H1 (cell line): ENCODE measurements around the gene PGBD5. TPM values are rescaled to one million over a fixed set of nuclear protein-coding genes. Genes with fewer than 3 reads are reported as not detected.

ENCODE experiments used
- CTCF ChIA-PET: fragments of 300-600 bp; sonication (Branson Sonifier 250); formaldehyde crosslinking; loops from one replicate; lab custom pipeline; 2021; ENCODE audit not compliant: partially characterized antibody; lab: Charles Lee
- POLR2A ChIA-PET: fragments of 300-600 bp; sonication (Branson Sonifier 250); formaldehyde crosslinking; loops from one replicate; lab custom pipeline; 2021; ENCODE audit warnings: inconsistent platforms; ENCODE audit not compliant: partially characterized antibody; lab: Charles Lee
- DNase-seq, 2 experiments: peaks; one replicate each; pipeline versions ENCODE4 v3.0.0 to v3.0.0-alpha.2; 2010 to 2022; ENCODE audit warnings: low spot score in 2 of 2, low read depth in 1 of 2, mixed read lengths in 1 of 2
- FAIRE-seq: peaks from 2 replicates; lab custom pipeline; 2011; peaks lifted over from hg19 to GRCh38; lab: Jason Lieb, UNC
- H2AFZ ChIP-seq: 2 replicates; pipeline ENCODE4 v1.8.1; 2012; ENCODE audit warnings: low read length, inconsistent platforms
- H2AK5ac ChIP-seq: 2 replicates; pipeline ENCODE4 v1.6.1; 2013; ENCODE audit warnings: low read depth, low read length
- H2BK120ac ChIP-seq: replicated peaks from 2 replicates; pipeline ENCODE3; 2013; ENCODE audit warnings: low read depth, low read length, inconsistent platforms
- H2BK12ac ChIP-seq: 2 replicates; pipeline ENCODE4 v1.6.1; 2013; ENCODE audit warnings: low read depth, low read length
- H2BK15ac ChIP-seq: 2 replicates; pipeline ENCODE4 v1.6.1; 2013; ENCODE audit warnings: low read length
- H2BK20ac ChIP-seq: 2 replicates; pipeline ENCODE4 v1.6.1; 2013; ENCODE audit warnings: low read length
- H2BK5ac ChIP-seq: 2 replicates; pipeline ENCODE4 v1.6.1; 2013; ENCODE audit warnings: low read depth, low read length
- H3K14ac ChIP-seq: 2 replicates; pipeline ENCODE4 v1.6.1; 2013; ENCODE audit warnings: inconsistent platforms; ENCODE audit not compliant: insufficient read length
- H3K18ac ChIP-seq: 2 replicates; pipeline ENCODE4 v1.6.1; 2013; ENCODE audit warnings: low read length; ENCODE audit errors: extremely low read depth
- H3K23ac ChIP-seq: 2 replicates; pipeline ENCODE4 v1.6.1; 2013; ENCODE audit warnings: inconsistent platforms; ENCODE audit not compliant: insufficient read length
- H3K23me2 ChIP-seq: 2 replicates; pipeline ENCODE4 v1.6.1; 2013; ENCODE audit warnings: low read depth, low read length
- H3K27ac ChIP-seq: 2 replicates; pipeline ENCODE4 v1.6.1; 2011; ENCODE audit warnings: low read depth, low read length, inconsistent platforms
- H3K27me3 ChIP-seq, 4 experiments: replicated peaks in 1 of 4; 1 replicate in 1 of 4; 2 replicates in 3 of 4; pipeline versions ENCODE4 v1.6.1 to v1.8.1; 2011 to 2013; ENCODE audit warnings: low read length in 3 of 4, mild to moderate bottlenecking in 3 of 4, inconsistent platforms in 2 of 4, mixed read lengths in 2 of 4, moderate library complexity in 1 of 4; ENCODE audit not compliant: control insufficient read depth in 3 of 4, insufficient read depth in 3 of 4; ENCODE audit errors: extremely low read depth in 1 of 4
- H3K36me3 ChIP-seq, 4 experiments: 2 replicates each; pipeline versions ENCODE4 v1.6.1 to v1.8.1; 2011 to 2013; ENCODE audit warnings: mild to moderate bottlenecking in 4 of 4, low read length in 3 of 4, moderate library complexity in 2 of 4, control low read depth in 1 of 4, inconsistent platforms in 1 of 4; ENCODE audit not compliant: insufficient read depth in 4 of 4, control insufficient read depth in 2 of 4
- H3K4ac ChIP-seq: replicated peaks from 2 replicates; pipeline ENCODE3; 2013; ENCODE audit warnings: low read length, low read depth, mixed read lengths, inconsistent platforms; ENCODE audit not compliant: insufficient read length
- H3K4me1 ChIP-seq, 4 experiments: replicated peaks in 1 of 4; 1 replicate in 1 of 4; 2 replicates in 3 of 4; pipeline versions ENCODE4 v1.6.1 to v1.8.1; 2011 to 2013; ENCODE audit warnings: low read length in 3 of 4, inconsistent platforms in 2 of 4, mixed read lengths in 1 of 4; ENCODE audit not compliant: insufficient read depth in 4 of 4, control insufficient read depth in 3 of 4
- H3K4me2 ChIP-seq, 2 experiments: 2 replicates each; pipeline versions ENCODE4 v1.6.1 to v1.8.1; 2011 to 2013; ENCODE audit warnings: low read depth in 2 of 2, low read length in 2 of 2, control low read depth in 1 of 2, inconsistent platforms in 1 of 2, mild to moderate bottlenecking in 1 of 2; ENCODE audit not compliant: insufficient read depth in 1 of 2
- H3K4me3 ChIP-seq, 4 experiments: fragments of 200-600, 300-600 bp in 1 of 4; sonication (generic), shearing (Covaris generic), sonication (Bioruptor Twin) in 1 of 4; 2 replicates each; pipeline versions ENCODE4 v1.5.1 to v1.8.1; 2011 to 2016; ENCODE audit warnings: low read length in 4 of 4, low read depth in 3 of 4, control low read depth in 2 of 4, inconsistent platforms in 2 of 4, mild to moderate bottlenecking in 2 of 4, mixed read lengths in 1 of 4, moderate library complexity in 1 of 4; ENCODE audit not compliant: insufficient read depth in 2 of 4; ENCODE audit errors: extremely low read depth in 1 of 4
- H3K56ac ChIP-seq: replicated peaks from 2 replicates; pipeline ENCODE3; 2013; ENCODE audit warnings: low read depth, mild to moderate bottlenecking, mixed read lengths, low read length, inconsistent platforms; ENCODE audit not compliant: insufficient read length
- H3K79me1 ChIP-seq: 2 replicates; pipeline ENCODE4 v1.6.1; 2013; ENCODE audit warnings: low read depth, low read length, control low read depth
- H3K79me2 ChIP-seq, 2 experiments: 2 replicates each; pipeline versions ENCODE4 v1.6.1 to v1.8.1; 2012 to 2013; ENCODE audit warnings: low read length in 2 of 2, mild to moderate bottlenecking in 2 of 2, inconsistent platforms in 1 of 2; ENCODE audit not compliant: insufficient read depth in 2 of 2, control insufficient read depth in 1 of 2
- H3K9ac ChIP-seq, 4 experiments: replicated peaks in 1 of 4; 1 replicate in 1 of 4; 2 replicates in 3 of 4; pipeline versions ENCODE4 v1.6.1 to v1.8.1; 2011 to 2013; ENCODE audit warnings: low read depth in 3 of 4, low read length in 3 of 4, control low read depth in 2 of 4, mild to moderate bottlenecking in 2 of 4, moderate library complexity in 2 of 4, inconsistent platforms in 1 of 4; ENCODE audit errors: extremely low read depth in 1 of 4
- H3K9me3 ChIP-seq, 2 experiments: 2 replicates each; pipeline versions ENCODE4 v1.6.1 to v1.8.1; 2012 to 2013; ENCODE audit warnings: mild to moderate bottlenecking in 2 of 2, moderate library complexity in 2 of 2, control low read depth in 1 of 2, inconsistent platforms in 1 of 2, low read depth in 1 of 2, low read length in 1 of 2, mixed read lengths in 1 of 2; ENCODE audit not compliant: insufficient read depth in 2 of 2
- H4K20me1 ChIP-seq, 2 experiments: replicated peaks in 1 of 2; 2 replicates each; pipeline versions ENCODE3 to v1.8.1; 2011 to 2013; ENCODE audit warnings: inconsistent platforms in 2 of 2, low read length in 2 of 2, mild to moderate bottlenecking in 1 of 2; ENCODE audit not compliant: insufficient read depth in 2 of 2, control insufficient read depth in 1 of 2
- H4K5ac ChIP-seq: 2 replicates; pipeline ENCODE4 v1.6.1; 2013; ENCODE audit warnings: low read length, low read depth, mixed read lengths, inconsistent platforms; ENCODE audit not compliant: insufficient read length
- H4K8ac ChIP-seq: 2 replicates; pipeline ENCODE4 v1.8.0; 2013; ENCODE audit warnings: mild to moderate bottlenecking, moderate library complexity, low read length, inconsistent platforms; ENCODE audit not compliant: insufficient read depth; ENCODE audit errors: extremely low read depth
- H4K91ac ChIP-seq: replicated peaks from 2 replicates; pipeline ENCODE3; 2013; ENCODE audit warnings: low read length, mixed read lengths, inconsistent platforms; ENCODE audit not compliant: insufficient read length
- CHD1 ChIP-seq: IDR thresholded peaks from 2 replicates; pipeline ENCODE4 v1.6.1; 2012; ENCODE audit warnings: low read depth, low read length, improper control_type of control experiment
- GTF2F1 ChIP-seq: IDR thresholded peaks from 2 replicates; pipeline ENCODE4 v1.6.1; 2012; ENCODE audit warnings: low read depth, low read length, improper control_type of control experiment, borderline replicate concordance
- JUN ChIP-seq: IDR thresholded peaks from 2 replicates; pipeline ENCODE4 v1.6.1; 2011; ENCODE audit warnings: low read depth, mild to moderate bottlenecking, improper control_type of control experiment, low read length
- KDM1A ChIP-seq: fragments of 200-600, 300-600 bp; sonication (generic); IDR thresholded peaks from 2 replicates; pipeline ENCODE4 v1.7.1; 2016; ENCODE audit warnings: mild to moderate bottlenecking, low read length, borderline replicate concordance
- KDM4A ChIP-seq: IDR thresholded peaks from one replicate; pipeline ENCODE4 v1.7.1; 2012; ENCODE audit warnings: low read depth, mild to moderate bottlenecking, moderate library complexity, low read length, inconsistent platforms; ENCODE audit not compliant: severe bottlenecking
- KDM5A ChIP-seq: fragments of 200-600 bp; IDR thresholded peaks from 2 replicates; pipeline ENCODE4 v1.7.1; 2012; ENCODE audit warnings: mild to moderate bottlenecking, low read length, inconsistent platforms, mixed read lengths
- MAX ChIP-seq: IDR thresholded peaks from 2 replicates; pipeline ENCODE4 v1.6.1; 2012; ENCODE audit warnings: inconsistent platforms
- NRF1 ChIP-seq: IDR thresholded peaks from 2 replicates; pipeline ENCODE4 v1.6.1; 2011; ENCODE audit warnings: mild to moderate bottlenecking, low read depth, low read length, improper control_type of control experiment
- RBBP5 ChIP-seq: IDR thresholded peaks from 2 replicates; pipeline ENCODE4 v1.7.1; 2012; ENCODE audit warnings: low read depth, mild to moderate bottlenecking, inconsistent platforms, low read length, moderate library complexity, borderline replicate concordance
- SUZ12 ChIP-seq: fragments of 200-600 bp; sonication (generic); IDR thresholded peaks from 2 replicates; pipeline ENCODE4 v1.6.1; 2012; ENCODE audit warnings: mild to moderate bottlenecking, inconsistent platforms, low read length, moderate library complexity, mixed read lengths
- WGBS, 2 experiments: shearing (Covaris generic) in 1 of 2; methylation state at CpG; one replicate each; pipeline versions ENCODE4 v1.1.6 to v1.1.7; 2013 to 2015; ENCODE audit warnings: low lambda C conversion rate in 2 of 2, mixed read lengths in 2 of 2, inconsistent platforms in 1 of 2, low coverage in 1 of 2, missing lambda C conversion rate in 1 of 2; ENCODE audit not compliant: insufficient replicate concordance in 2 of 2, insufficient coverage in 1 of 2, insufficient read length in 1 of 2; ENCODE audit errors: extremely low coverage in 1 of 2, missing lambda C conversion rate in 1 of 2; 5-methylcytosine and 5-hydroxymethylcytosine counted together
- polyA plus RNA-seq, 7 experiments: library from polyadenylated mRNA; depleted of rRNA in 3 of 7; stranded (reverse) in 5 of 7; unstranded in 2 of 7; fragments of >200 nt in 5 of 7; fragments of 200-250 nt in 2 of 7; gene quantifications; 1 replicate in 5 of 7; 2 replicates in 1 of 7; 4 replicates in 1 of 7; pipeline versions ENCODE4 v1.2.1 to v1.2.3, GENCODE V29; 2011 to 2013; ENCODE audit warnings: missing spikeins in 2 of 7, mixed read lengths in 2 of 7
- total RNA-seq: library from RNA; stranded (reverse); fragmentation: NEBNext Ultra II Directional; extraction: Animal tissue kit (Norgen Biotek cat#: 25700); gene quantifications from 2 replicates; pipeline ENCODE4 v1.2.1, GENCODE V29; 2021

Gene PGBD5
- total and polyA plus RNA-seq, 2 of the 8 experiments (the other 6 are each of a cell fraction or from before 2014, with no cell fraction given) = 16.3 to 18.4 TPM

DNA sequence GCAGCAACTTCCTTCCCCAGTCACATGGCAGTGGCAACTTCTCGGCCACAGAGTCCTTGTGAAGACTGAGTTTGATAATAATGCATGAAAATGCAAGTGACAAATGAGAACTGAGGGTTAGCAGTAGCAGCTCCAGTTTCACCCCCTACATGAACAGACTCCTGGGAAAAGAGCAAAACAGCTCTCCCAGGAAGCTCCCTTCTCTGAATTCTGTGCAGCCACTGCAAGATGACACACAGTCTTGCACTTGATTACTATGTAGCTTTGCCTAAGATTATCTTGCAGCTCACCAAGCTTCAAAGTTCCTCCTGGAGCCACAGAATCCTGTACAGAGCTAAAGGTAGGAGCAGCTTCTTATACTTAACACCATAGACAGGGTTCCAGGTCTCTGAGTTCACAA, 4.7 kb downstream of the PGBD5 start:
- Histone ChIP-seq H2AFZ (no peak overlapping the region), H3K27ac (no peak overlapping the region), H2BK20ac (no peak overlapping the region), H3K4me3 (no peak overlapping the region), H3K9ac (no peak overlapping the region), H2BK15ac (no peak overlapping the region), H3K23ac (no peak overlapping the region), H2BK120ac (no peak overlapping the region), H3K56ac (no peak overlapping the region), H3K14ac (no peak overlapping the region), H3K18ac (no peak overlapping the region), H3K36me3 (0 out of 8 replicates have a peak, but pooled peaks cover 0 to 3% (median 0%) of the 10 kb centered on the region in 4 experiments), H4K5ac (no peak overlapping the region), H3K4me2 (no peak overlapping the region), H4K20me1 (peaks cover 6 to 25% of the 10 kb centered on the region in 2 experiments), H3K27me3 (peaks cover 0 to 17% (median 13%) of the 10 kb centered on the region in 4 experiments; a peak in 5 of 7 replicates), H2BK5ac (no peak overlapping the region), H4K8ac (no peak overlapping the region), H2BK12ac (no peak overlapping the region), H3K4ac (no peak overlapping the region), H2AK5ac (no peak overlapping the region), H3K23me2 (peaks cover 15% of the 10 kb centered on the region; the same call in 1 of the 2 replicates), H3K79me2 (peaks cover 3 to 81% of the 10 kb centered on the region in 2 experiments), H4K91ac (peak overlapping the region; percentile 10), H3K9me3 (0 out of 4 replicates have a peak, but pooled peaks cover 0 to 7% of the 10 kb centered on the region in 2 experiments), H3K4me1 (peaks cover 20 to 32% (median 24%) of the 10 kb centered on the region in 4 experiments), H3K79me1 (peaks cover 5% of the 10 kb centered on the region)
- FAIRE-seq = no peak
- 83% methylated on average over 1 of the region's 1 CpG; no CpG with 5 or more reads in 1 of the 2 experiments for WGBS, 2 experiments
- CTCF ChIA-PET = interaction anchor here (0.8 to 1.5 kb wide), 3 partner anchors 17 to 54 kb away, joined by 3 to 5 read pairs (median 4); no protein-coding TSS in a partner anchor
- no peak for DNase-seq
- POLR2A ChIA-PET = interaction anchor here (0.6 to 1.3 kb wide), 2 partner anchors 15 to 682 kb away, joined by 3 to 6 read pairs; no protein-coding TSS in a partner anchor
- TF ChIP-seq SUZ12 (no peak), CHD1 (no peak), RBBP5 (no peak), NRF1 (no peak), MAX (no peak), KDM5A (no peak), JUN (no peak), GTF2F1 (no peak), KDM1A (no peak), KDM4A (no peak)
